Fibroblast of villous mesenchyme (primary cell): ENCODE results near the gene AP4M1. TPM values are rescaled to one million over a fixed set of nuclear protein-coding genes. Genes with fewer than 3 reads are reported as not detected.

Source experiments
- small RNA-seq: library from RNA; depleted of rRNA; stranded (forward); fragments of <200 nt; gene quantifications from one replicate; pipeline ENCODE3, GENCODE V24; 2012
- total RNA-seq: library from RNA; depleted of rRNA; stranded (reverse); fragments of >200 nt; gene quantifications from 2 replicates; pipeline ENCODE4 v1.2.3, GENCODE V29; 2012

The AP4M1 gene
- total RNA-seq, 1 donor, result 16.4 TPM

Small RNA genes within 50 kb of the gene (small RNA-seq; reads per million reads assigned to genes)
- gene MIR106B (8,771 reads per million, percentile 100 among the genes with 10 or more reads in this experiment), gene MIR25 (3,326 reads per million, percentile 100 among the genes with 10 or more reads in this experiment), gene MIR93 (6,689 reads per million, percentile 100 among the genes with 10 or more reads in this experiment)

Other genes with a start within 250 kb of the AP4M1 start
- gene OR2AE1, start 224.6 kb upstream of the AP4M1 start, total RNA-seq, result 0.32 TPM in 1 of 2 replicates, not detected in the other
- 17.7 and 27.2 TPM in 2 replicates for gene TRIM4, start 182.1 kb upstream of the AP4M1 start, total RNA-seq
- not detected in 2 replicates for gene GJC3, start 172.0 kb upstream of the AP4M1 start, total RNA-seq
- not detected in 2 replicates for gene AZGP1, start 125.6 kb upstream of the AP4M1 start, total RNA-seq
- gene ZKSCAN1, start 86.0 kb upstream of the AP4M1 start, total RNA-seq, result 29.6 and 41.9 TPM in 2 replicates
- 9.0 and 11.7 TPM in 2 replicates for gene ZSCAN21, start 51.9 kb upstream of the AP4M1 start, total RNA-seq
- gene ZNF3, start 19.9 kb upstream of the AP4M1 start, total RNA-seq, result 32.2 and 32.8 TPM in 2 replicates
- gene COPS6, start 12.7 kb upstream of the AP4M1 start, total RNA-seq, result 104 and 113 TPM in 2 replicates
- gene MCM7, start 246 bp upstream of the AP4M1 start, total RNA-seq, result 73.8 and 77.7 TPM in 2 replicates
- gene TAF6, start 17.7 kb downstream of the AP4M1 start, total RNA-seq, result 50.9 and 54.4 TPM in 2 replicates
- 23.2 and 40.2 TPM in 2 replicates for gene CNPY4, start 18.0 kb downstream of the AP4M1 start, total RNA-seq
- 1.7 and 4.2 TPM in 2 replicates for gene MBLAC1, start 25.3 kb downstream of the AP4M1 start, total RNA-seq
- 65.2 and 81.5 TPM in 2 replicates for gene LAMTOR4, start 47.3 kb downstream of the AP4M1 start, total RNA-seq
- 11.9 and 14.2 TPM in 2 replicates for gene TRAPPC14, start 57.1 kb downstream of the AP4M1 start, total RNA-seq
- 1.9 and 2.2 TPM in 2 replicates for gene GAL3ST4, start 67.0 kb downstream of the AP4M1 start, total RNA-seq
- 0.43 and 2.9 TPM in 2 replicates for gene GPC2, start 75.7 kb downstream of the AP4M1 start, total RNA-seq
- under 0.01 and 0.64 TPM in 2 replicates for gene STAG3, start 76.3 kb downstream of the AP4M1 start, total RNA-seq
- not detected in 2 replicates for gene PVRIG, start 118.3 kb downstream of the AP4M1 start, total RNA-seq
- gene SPDYE3, start 206.1 kb downstream of the AP4M1 start, total RNA-seq, result under 0.01 TPM in 1 of 2 replicates, not detected in the other